Activated B cell treated with CpG ODN at 0.5 μM for 24 hours (primary cell): ENCODE results near the gene IRX5. TPM values are rescaled to one million over a fixed set of nuclear protein-coding genes. Genes with fewer than 3 reads are reported as not detected.

Experiments used
- ATAC-seq: fragments of 200-7000 bp; cut with Tn5 transposase; one replicate; pipeline ENCODE4 v1.10.0; 2021; ENCODE audit warnings: low read depth, mild to moderate bottlenecking, moderate library complexity
- CTCF ChIA-PET: fragments of 350-600 bp; sonication (Branson Sonifier 250); formaldehyde crosslinking; loops from one replicate; lab custom pipeline; 2021; ENCODE audit warnings: antibody characterized with exemption; lab: Charles Lee
- POLR2A ChIA-PET: fragments of 350-600 bp; sonication (Branson Sonifier 250); formaldehyde crosslinking; loops from one replicate; lab custom pipeline; 2021; ENCODE audit warnings: antibody characterized with exemption; lab: Charles Lee
- DNase-seq: peaks from one replicate; pipeline ENCODE4 v3.0.0; 2022
- H3K27ac Mint-ChIP-seq: one replicate; pipeline ENCODE4 v1.8.0; 2020; ENCODE audit warnings: mixed read lengths
- H3K27me3 Mint-ChIP-seq: one replicate; pipeline ENCODE4 v1.8.0; 2021; ENCODE audit warnings: mixed read lengths
- H3K36me3 Mint-ChIP-seq: one replicate; pipeline ENCODE4 v1.8.0; 2021; ENCODE audit warnings: low read depth, mixed read lengths
- H3K4me1 Mint-ChIP-seq: one replicate; pipeline ENCODE4 v1.8.0; 2021; ENCODE audit warnings: mixed read lengths
- H3K4me3 Mint-ChIP-seq: one replicate; pipeline ENCODE4 v1.8.0; 2020; ENCODE audit warnings: mild to moderate bottlenecking, mixed read lengths
- H3K9me3 Mint-ChIP-seq: one replicate; pipeline ENCODE4 v1.8.0; 2020; ENCODE audit warnings: mixed read lengths
- CTCF ChIP-seq: fragments of 200-600 bp; IDR thresholded peaks from one replicate; pipeline ENCODE4 v1.8.0; 2022; ENCODE audit warnings: antibody characterized with exemption, mild to moderate bottlenecking
- intact Hi-C: fragments of 100-400 bp; cut with micrococcal nuclease; formaldehyde crosslinking; loops from one replicate; pipeline ENCODE4 v1.15.1; 2024
- total RNA-seq: library from RNA; stranded (reverse); gene quantifications from 2 replicates; pipeline ENCODE4 v1.2.3, GENCODE V29; 2022

The IRX5 gene
- total RNA-seq, 1 donor from 2014 or later: not detected

- H3K27me3 Mint-ChIP-seq: peaks cover 73% of the 10 kb centered on the region
- ATAC-seq: no peak
- ChIA-PET POLR2A (no interaction called here), CTCF (no interaction called here)
- H3K4me3 Mint-ChIP-seq: no peak overlapping the region
- H3K4me1 Mint-ChIP-seq: peaks cover 22% of the 10 kb centered on the region
- intact Hi-C loops: loop anchor here (5.0 kb wide), 1 partner anchor 1256 kb away; the partner anchor contains the start of gene GNAO1
- peaks cover 2% of the 10 kb centered on the region for H3K36me3 Mint-ChIP-seq
- H3K9me3 Mint-ChIP-seq: no peaks in the 10 kb centered on the region
- no peak for TF ChIP-seq CTCF
- no peak for DNase-seq
- H3K27ac Mint-ChIP-seq: peak overlapping the region; percentile 56
These were observed 5.7 kb downstream of the IRX5 start for GRCh38 chr16:54936201-54936978.

DNA sequence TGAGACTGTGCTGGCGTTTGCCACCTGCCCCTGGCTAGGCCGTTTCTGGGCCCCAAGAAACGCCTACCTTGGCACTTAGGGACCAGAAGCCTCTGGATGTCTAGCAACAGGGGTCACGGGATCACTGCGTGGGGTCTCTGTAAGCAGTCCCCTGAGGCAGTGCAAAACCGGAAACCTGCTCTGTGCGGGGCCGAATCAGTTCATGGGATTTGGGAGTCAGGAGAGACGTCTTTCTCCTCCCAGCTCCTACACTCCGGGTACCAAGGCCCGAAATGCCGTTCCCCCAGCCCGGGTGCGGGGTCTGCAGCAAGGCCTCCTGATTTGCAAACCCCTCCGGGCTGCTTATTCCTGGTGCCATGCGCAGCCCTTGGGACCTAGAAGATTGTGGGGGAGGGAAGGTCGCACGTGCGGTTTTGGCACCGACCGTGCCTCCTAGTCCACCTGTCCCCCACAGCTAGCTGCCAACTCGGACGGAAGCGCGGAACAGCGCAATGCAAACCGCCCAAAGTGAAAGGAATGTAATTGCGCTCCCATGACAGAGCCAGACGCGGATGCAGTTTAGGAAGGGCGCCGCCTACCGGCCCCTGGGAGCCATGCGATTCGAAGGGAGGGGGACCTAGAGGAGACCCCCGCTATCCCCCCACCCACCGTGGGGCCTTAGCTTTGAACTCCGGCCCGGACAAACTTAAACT, 6.5 kb downstream of the IRX5 start:
- CTCF ChIA-PET: no interaction called here
- peaks cover 2% of the 10 kb centered on the region for H3K36me3 Mint-ChIP-seq
- H3K4me3 Mint-ChIP-seq: peak overlapping the region; percentile 15
- H3K9me3 Mint-ChIP-seq: no peaks in the 10 kb centered on the region
- H3K4me1 Mint-ChIP-seq: peaks cover 20% of the 10 kb centered on the region
- no peak for ATAC-seq
- DNase-seq: no peak
- peaks cover 74% of the 10 kb centered on the region for H3K27me3 Mint-ChIP-seq
- H3K27ac Mint-ChIP-seq: no peak overlapping the region
- intact Hi-C loops: loop anchor here (5.0 kb wide), 1 partner anchor 1255 kb away; the partner anchor contains the start of gene GNAO1
- TF ChIP-seq CTCF: no peak
- POLR2A ChIA-PET: no interaction called here

DNA sequence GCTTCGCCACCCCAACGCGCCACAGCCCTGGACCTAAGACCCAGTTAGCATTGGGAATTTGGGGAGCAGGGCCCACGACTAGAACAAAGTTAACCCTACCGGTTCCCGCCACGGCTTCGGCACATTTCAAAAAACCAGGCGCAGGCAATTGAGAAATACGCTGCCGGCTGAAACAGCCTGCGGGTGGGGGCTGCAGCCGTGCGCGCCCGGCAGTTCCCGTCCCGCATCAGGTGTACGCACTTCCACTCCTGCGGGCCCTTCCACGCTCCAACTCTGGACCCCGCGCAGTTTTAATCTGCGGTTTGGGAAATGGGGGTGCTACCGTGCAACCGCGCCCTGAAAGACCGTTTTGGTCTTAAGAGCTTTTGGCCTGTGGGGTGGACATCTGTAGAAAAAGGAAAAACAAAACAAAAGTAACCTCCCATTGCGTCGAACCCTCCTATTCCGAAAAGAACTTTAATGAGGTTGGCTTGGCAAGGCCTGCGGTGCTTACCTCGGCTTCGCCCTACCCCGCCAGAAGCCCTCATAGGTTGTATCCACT, 7.1 kb downstream of the IRX5 start:
- peak overlapping the region; percentile 15 for H3K4me3 Mint-ChIP-seq

DNA sequence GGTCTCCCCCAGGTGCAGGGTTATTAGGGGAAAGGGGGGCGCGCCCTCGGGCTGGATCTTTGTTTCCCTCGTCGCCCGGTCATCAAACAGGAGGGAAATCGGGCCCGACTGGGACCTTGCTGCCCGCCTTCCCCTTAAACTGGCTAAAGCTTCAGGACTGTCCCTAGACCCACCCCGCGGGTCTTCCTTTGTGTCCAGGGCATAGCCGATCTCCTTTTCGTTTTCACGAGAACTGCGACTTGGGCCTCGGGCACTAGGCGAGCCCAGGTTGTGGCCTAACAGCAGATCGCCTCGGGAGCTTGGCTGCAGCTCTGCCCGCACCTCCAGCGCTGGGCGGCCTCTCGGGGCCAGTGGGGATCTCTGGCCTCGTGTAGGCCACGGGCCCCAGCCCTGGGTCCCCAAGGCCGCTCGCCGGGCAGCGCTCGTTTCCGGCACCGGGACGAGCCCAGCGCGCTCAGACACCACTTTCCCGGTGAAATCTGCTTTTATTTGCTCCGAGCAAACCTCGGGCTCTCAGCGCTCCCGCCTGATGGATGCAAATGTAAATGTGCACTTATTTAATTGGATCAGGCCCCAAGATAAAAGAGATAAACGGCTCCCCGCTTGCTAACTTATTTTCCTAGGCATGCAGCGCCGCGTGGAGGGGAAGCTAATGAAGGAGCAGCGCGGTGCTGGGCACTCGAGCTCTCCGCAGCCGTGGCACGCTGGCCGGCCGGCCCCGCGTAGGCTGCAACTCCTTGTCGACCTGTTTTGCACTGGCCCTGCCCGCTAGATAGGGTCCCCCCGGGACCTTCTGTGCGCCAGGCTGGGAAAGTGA, 7.8 kb downstream of the IRX5 start:
- H3K27me3 Mint-ChIP-seq: peaks cover 81% of the 10 kb centered on the region
- H3K9me3 Mint-ChIP-seq: no peaks in the 10 kb centered on the region
- CTCF ChIA-PET: no interaction called here
- POLR2A ChIA-PET: no interaction called here
- intact Hi-C loops: loop anchor here (5.0 kb wide), 1 partner anchor 1254 kb away; the partner anchor contains the start of gene GNAO1
- DNase-seq: no peak
- no peak for TF ChIP-seq CTCF
- no peak for ATAC-seq
- no peak overlapping the region for H3K4me3 Mint-ChIP-seq
- peaks cover 2% of the 10 kb centered on the region for H3K36me3 Mint-ChIP-seq
- no peak overlapping the region for H3K27ac Mint-ChIP-seq
- peaks cover 17% of the 10 kb centered on the region for H3K4me1 Mint-ChIP-seq

More for the DNA sequence above, 7.1 kb downstream of the IRX5 start:
- POLR2A ChIA-PET: no interaction called here
- Mint-ChIP-seq H3K4me1 (peaks cover 17% of the 10 kb centered on the region), H3K27ac (no peak overlapping the region), H3K27me3 (peaks cover 75% of the 10 kb centered on the region), H3K36me3 (peaks cover 2% of the 10 kb centered on the region), H3K9me3 (no peaks in the 10 kb centered on the region)
- DNase-seq (no peak), ATAC-seq (no peak)
- TF ChIP-seq CTCF: no peak
- CTCF ChIA-PET: no interaction called here
- intact Hi-C loops: loop anchor here (5.0 kb wide), 1 partner anchor 1255 kb away; the partner anchor contains the start of gene GNAO1
